ENCODE results near the gene PRKD3. TPM values are rescaled to one million over a fixed set of nuclear protein-coding genes. Genes with fewer than 3 reads are reported as not detected.

The PRKD3 gene
- total and polyA plus RNA-seq, 7 donors = 4.4 to 78.8 (median 53.9) TPM

GRCh38 chr2:37317746-37318145 is 6.9 kb downstream of the PRKD3 start:
- H3K4me3 ChIP-seq = no peak overlapping the region
- no peaks in the 10 kb centered on the region for H3K9me3 ChIP-seq
- 98 to 100% methylated on average over 1 of the region's 1 CpG for WGBS, 2 donors
- no peaks in the 10 kb centered on the region for H3K27me3 ChIP-seq
- intact Hi-C loops (cut with DNase I) = no loop called here
- no peak for DNase-seq
- peaks cover 0 to 12% (median 0%) of the 10 kb centered on the region in 4 donors for H3K36me3 ChIP-seq
- peak overlapping the region in 2 of 4 donors; percentile 18 to 52 for H3K27ac ChIP-seq
- TF ChIP-seq CTCF (IDR thresholded peaks at IDR 0.05) = no peak
- no peak for TF ChIP-seq EP300 (IDR thresholded peaks at IDR 0.05)
- no peak for TF ChIP-seq POLR2AphosphoS5 (IDR thresholded peaks at IDR 0.05)
- TF ChIP-seq POLR2A (IDR thresholded peaks at IDR 0.05) = no peak
- H3K4me1 ChIP-seq = peaks cover 0 to 100% (median 58%) of the 10 kb centered on the region in 4 donors

- no peaks in the 10 kb centered on the region for H3K9me3 ChIP-seq
- no peaks in the 10 kb centered on the region for H3K27me3 ChIP-seq
- intact Hi-C loops (cut with DNase I) = no loop called here
- H3K36me3 ChIP-seq = peaks cover 0 to 12% (median 0%) of the 10 kb centered on the region in 4 donors
- peaks cover 0 to 100% (median 59%) of the 10 kb centered on the region in 4 donors for H3K4me1 ChIP-seq
- TF ChIP-seq CTCF (IDR thresholded peaks at IDR 0.05) (no peak), POLR2AphosphoS5 (IDR thresholded peaks at IDR 0.05) (no peak), EP300 (IDR thresholded peaks at IDR 0.05) (no peak), POLR2A (IDR thresholded peaks at IDR 0.05) (no peak)
- DNase-seq = no peak
- 93 to 98% methylated on average over 5 of the region's 5 CpGs for WGBS, 2 donors
- H3K4me3 ChIP-seq = no peak overlapping the region
- H3K27ac ChIP-seq = no peak overlapping the region
Measured at GRCh38 chr2:37316181-37316580, 8.5 kb downstream of the PRKD3 start.

GRCh38 chr2:37315364-37315763 is 9.3 kb downstream of the PRKD3 start:
- H3K27ac ChIP-seq = no peak overlapping the region
- intact Hi-C loops (cut with DNase I) = no loop called here
- no peak for TF ChIP-seq EP300 (IDR thresholded peaks at IDR 0.05)
- no peak for TF ChIP-seq CTCF (IDR thresholded peaks at IDR 0.05)
- no peak for TF ChIP-seq POLR2AphosphoS5 (IDR thresholded peaks at IDR 0.05)
- TF ChIP-seq POLR2A (IDR thresholded peaks at IDR 0.05) = no peak

GRCh38 chr2:37307500-37307899 is 17.1 kb downstream of the PRKD3 start:
- no peak for DNase-seq
- H3K4me3 ChIP-seq = no peak overlapping the region
- H3K4me1 ChIP-seq = peaks cover 0 to 45% (median 29%) of the 10 kb centered on the region in 4 donors
- H3K9me3 ChIP-seq = no peaks in the 10 kb centered on the region
- 21 to 76% methylated on average over 2 of the region's 2 CpGs for WGBS, 2 donors
- no peak for TF ChIP-seq EP300 (IDR thresholded peaks at IDR 0.05)
- no peak for TF ChIP-seq CTCF (IDR thresholded peaks at IDR 0.05)
- TF ChIP-seq POLR2A (IDR thresholded peaks at IDR 0.05) = no peak
- TF ChIP-seq POLR2AphosphoS5 (IDR thresholded peaks at IDR 0.05) = no peak
- no peaks in the 10 kb centered on the region for H3K36me3 ChIP-seq
- H3K27ac ChIP-seq = no peak overlapping the region
- intact Hi-C loops (cut with DNase I) = no loop called here
- no peaks in the 10 kb centered on the region for H3K27me3 ChIP-seq

More at GRCh38 chr2:37315364-37315763, 9.3 kb downstream of the PRKD3 start:
- 86 to 93% methylated on average over 3 of the region's 3 CpGs for WGBS, 2 donors
- no peaks in the 10 kb centered on the region for H3K9me3 ChIP-seq
- no peak overlapping the region for H3K4me3 ChIP-seq
- DNase-seq = no peak
- H3K36me3 ChIP-seq = peaks cover 0 to 12% (median 0%) of the 10 kb centered on the region in 4 donors
- peaks cover 0 to 100% (median 59%) of the 10 kb centered on the region in 4 donors for H3K4me1 ChIP-seq
- no peaks in the 10 kb centered on the region for H3K27me3 ChIP-seq

GRCh38 chr2:37306024-37306423 is 18.6 kb downstream of the PRKD3 start:
- intact Hi-C loops (cut with DNase I) = no loop called here
- Histone ChIP-seq H3K9me3 (no peaks in the 10 kb centered on the region), H3K36me3 (no peaks in the 10 kb centered on the region), H3K27me3 (no peaks in the 10 kb centered on the region), H3K4me3 (no peak overlapping the region), H3K4me1 (peaks cover 0 to 42% (median 22%) of the 10 kb centered on the region in 4 donors), H3K27ac (no peak overlapping the region)
- no peak for DNase-seq
- 18 to 68% methylated on average over 3 of the region's 3 CpGs for WGBS, 2 donors
- TF ChIP-seq EP300 (IDR thresholded peaks at IDR 0.05) (no peak), POLR2A (IDR thresholded peaks at IDR 0.05) (no peak), CTCF (IDR thresholded peaks at IDR 0.05) (no peak), POLR2AphosphoS5 (IDR thresholded peaks at IDR 0.05) (no peak)
